HG02840 (cell line): ENCODE results near the gene TTC9B.
"Not testable (repeated sequence)": the region's sequence is repeated elsewhere in the genome, so short reads cannot be mapped to it uniquely, and the experiment has no call there.

ENCODE experiments used
- ATAC-seq: cut with Tn5 transposase; IDR thresholded peaks from one replicate; pipeline ENCODE4 v1.9.1; 2021; ENCODE audit warnings: mild to moderate bottlenecking, moderate library complexity, moderate number of reproducible peaks; ENCODE audit not compliant: unreplicated experiment, low FRiP score

TTC9B gene

GRCh38 chr19:40178756-40179155, 39.4 kb downstream of the TTC9B start:
- no peak for ATAC-seq

GRCh38 chr19:40177286-40178070, 40.7 kb downstream of the TTC9B start:
- no peak for ATAC-seq

- ATAC-seq = no peak
Measured at GRCh38 chr19:40175820-40176219, 42.4 kb downstream of the TTC9B start.

GRCh38 chr19:40174092-40174491, 44.1 kb downstream of the TTC9B start:
- no peak for ATAC-seq

- ATAC-seq = not testable (repeated sequence)
Measured at GRCh38 chr19:40171293-40171692, 46.9 kb downstream of the TTC9B start.

GRCh38 chr19:40170303-40170989, 47.7 kb downstream of the TTC9B start:
- ATAC-seq = not testable (repeated sequence)

- not testable (repeated sequence) for ATAC-seq
Measured at GRCh38 chr19:40169482-40170302, 48.5 kb downstream of the TTC9B start.
